Activated B cell treated with CpG ODN at 0.5 μM for 24 hours (primary cell): ENCODE measurements around the gene INPP4A. TPM values are rescaled to one million over a fixed set of nuclear protein-coding genes. Genes with fewer than 3 reads are reported as not detected.
"Not testable (repeated sequence)": the region's sequence is repeated elsewhere in the genome, so short reads cannot be mapped to it uniquely, and the experiment has no call there.

Source experiments
- ATAC-seq: fragments of 200-7000 bp; cut with Tn5 transposase; one replicate; pipeline ENCODE4 v1.10.0; 2021; ENCODE audit warnings: low read depth, mild to moderate bottlenecking, moderate library complexity
- CTCF ChIA-PET: fragments of 350-600 bp; sonication (Branson Sonifier 250); formaldehyde crosslinking; loops from one replicate; lab custom pipeline; 2021; ENCODE audit warnings: antibody characterized with exemption; lab: Charles Lee
- POLR2A ChIA-PET: fragments of 350-600 bp; sonication (Branson Sonifier 250); formaldehyde crosslinking; loops from one replicate; lab custom pipeline; 2021; ENCODE audit warnings: antibody characterized with exemption; lab: Charles Lee
- DNase-seq: peaks from one replicate; pipeline ENCODE4 v3.0.0; 2022
- H3K27ac Mint-ChIP-seq: one replicate; pipeline ENCODE4 v1.8.0; 2020; ENCODE audit warnings: mixed read lengths
- H3K27me3 Mint-ChIP-seq: one replicate; pipeline ENCODE4 v1.8.0; 2021; ENCODE audit warnings: mixed read lengths
- H3K36me3 Mint-ChIP-seq: one replicate; pipeline ENCODE4 v1.8.0; 2021; ENCODE audit warnings: low read depth, mixed read lengths
- H3K4me1 Mint-ChIP-seq: one replicate; pipeline ENCODE4 v1.8.0; 2021; ENCODE audit warnings: mixed read lengths
- H3K4me3 Mint-ChIP-seq: one replicate; pipeline ENCODE4 v1.8.0; 2020; ENCODE audit warnings: mild to moderate bottlenecking, mixed read lengths
- H3K9me3 Mint-ChIP-seq: one replicate; pipeline ENCODE4 v1.8.0; 2020; ENCODE audit warnings: mixed read lengths
- intact Hi-C: fragments of 100-400 bp; cut with micrococcal nuclease; formaldehyde crosslinking; loops from one replicate; pipeline ENCODE4 v1.15.1; 2024
- total RNA-seq: library from RNA; stranded (reverse); gene quantifications from 2 replicates; pipeline ENCODE4 v1.2.3, GENCODE V29; 2022
- TF ChIP-seq, protein P1 (sequence below): fragments of 200-600 bp; IDR thresholded peaks from one replicate; pipeline ENCODE4 v1.8.0; 2022; ENCODE audit warnings: antibody characterized with exemption, mild to moderate bottlenecking

INPP4A gene
- total RNA-seq, 1 donor from 2014 or later: 26.6 TPM

DNA sequence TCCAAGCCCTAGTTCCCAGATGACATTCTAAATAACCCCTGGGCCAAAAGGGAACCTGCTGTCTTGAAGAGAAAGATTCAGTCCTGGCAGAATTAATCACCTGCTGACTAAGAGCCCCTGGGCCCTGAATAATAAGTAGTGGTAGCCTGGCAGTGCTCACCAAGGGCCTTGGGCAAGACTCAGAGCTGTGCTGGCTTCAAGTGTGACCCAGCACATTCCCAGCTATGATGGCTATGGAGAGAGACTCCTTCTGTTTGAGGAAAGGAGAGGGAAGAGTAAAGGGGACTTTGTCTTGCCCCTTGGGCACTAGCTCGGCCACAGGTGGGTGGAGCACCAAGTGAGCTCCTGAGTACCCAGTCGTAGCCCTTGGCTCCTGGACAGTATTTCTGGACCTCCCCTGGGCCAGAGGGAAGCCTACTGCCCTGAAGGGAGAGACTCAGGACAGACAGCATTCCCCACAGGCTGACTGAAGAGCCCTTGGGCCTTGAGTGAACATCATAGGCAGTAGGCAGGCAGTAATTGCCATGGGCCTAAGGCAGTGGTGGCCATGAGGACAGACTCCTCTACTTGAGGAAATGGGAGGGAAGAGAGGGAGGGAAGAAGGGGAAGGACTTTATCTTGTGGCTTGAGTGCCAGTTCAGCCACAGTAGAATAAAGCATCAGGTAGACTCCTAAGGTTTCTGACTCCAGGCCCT is 40.0 kb upstream of the INPP4A start:
- Mint-ChIP-seq H3K27ac (no peak overlapping the region), H3K9me3 (no peaks in the 10 kb centered on the region), H3K36me3 (no peaks in the 10 kb centered on the region), H3K27me3 (peaks cover 14% of the 10 kb centered on the region), H3K4me3 (no peak overlapping the region), H3K4me1 (no peaks in the 10 kb centered on the region)
- DNase-seq (no peak), ATAC-seq (no peak)
- TF ChIP-seq, protein P1, sequence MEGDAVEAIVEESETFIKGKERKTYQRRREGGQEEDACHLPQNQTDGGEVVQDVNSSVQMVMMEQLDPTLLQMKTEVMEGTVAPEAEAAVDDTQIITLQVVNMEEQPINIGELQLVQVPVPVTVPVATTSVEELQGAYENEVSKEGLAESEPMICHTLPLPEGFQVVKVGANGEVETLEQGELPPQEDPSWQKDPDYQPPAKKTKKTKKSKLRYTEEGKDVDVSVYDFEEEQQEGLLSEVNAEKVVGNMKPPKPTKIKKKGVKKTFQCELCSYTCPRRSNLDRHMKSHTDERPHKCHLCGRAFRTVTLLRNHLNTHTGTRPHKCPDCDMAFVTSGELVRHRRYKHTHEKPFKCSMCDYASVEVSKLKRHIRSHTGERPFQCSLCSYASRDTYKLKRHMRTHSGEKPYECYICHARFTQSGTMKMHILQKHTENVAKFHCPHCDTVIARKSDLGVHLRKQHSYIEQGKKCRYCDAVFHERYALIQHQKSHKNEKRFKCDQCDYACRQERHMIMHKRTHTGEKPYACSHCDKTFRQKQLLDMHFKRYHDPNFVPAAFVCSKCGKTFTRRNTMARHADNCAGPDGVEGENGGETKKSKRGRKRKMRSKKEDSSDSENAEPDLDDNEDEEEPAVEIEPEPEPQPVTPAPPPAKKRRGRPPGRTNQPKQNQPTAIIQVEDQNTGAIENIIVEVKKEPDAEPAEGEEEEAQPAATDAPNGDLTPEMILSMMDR: no peak
- CTCF ChIA-PET: no interaction called here
- intact Hi-C loops: no loop called here
- POLR2A ChIA-PET: no interaction called here

DNA sequence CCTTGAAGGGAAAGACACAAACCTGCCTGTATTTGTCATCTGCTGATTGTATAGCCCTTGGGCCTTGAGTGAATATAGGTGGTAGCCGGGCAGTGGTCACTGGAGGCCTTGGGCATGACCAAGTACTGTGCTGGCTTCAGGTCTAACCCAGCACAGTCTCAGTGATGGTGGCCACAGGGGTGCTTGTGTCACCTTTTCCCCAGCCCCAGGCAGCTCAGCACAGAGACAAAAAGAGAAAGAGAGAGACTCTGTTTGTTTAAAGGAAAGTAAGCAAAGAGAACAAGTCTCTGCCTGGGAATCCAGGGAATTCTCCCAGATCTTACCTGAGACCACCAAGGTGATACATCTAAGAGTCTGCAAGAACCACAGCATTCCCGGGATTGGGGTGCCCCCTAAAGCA is 39.4 kb upstream of the INPP4A start:
- no peaks in the 10 kb centered on the region for H3K4me1 Mint-ChIP-seq
- no peak for DNase-seq
- H3K27me3 Mint-ChIP-seq: peaks cover 14% of the 10 kb centered on the region
- TF ChIP-seq, protein P1: no peak
- no peaks in the 10 kb centered on the region for H3K9me3 Mint-ChIP-seq
- H3K36me3 Mint-ChIP-seq: no peaks in the 10 kb centered on the region
- no peak overlapping the region for H3K4me3 Mint-ChIP-seq
- ChIA-PET POLR2A (no interaction called here), CTCF (no interaction called here)
- no peak overlapping the region for H3K27ac Mint-ChIP-seq
- intact Hi-C loops: no loop called here
- ATAC-seq: no peak

DNA sequence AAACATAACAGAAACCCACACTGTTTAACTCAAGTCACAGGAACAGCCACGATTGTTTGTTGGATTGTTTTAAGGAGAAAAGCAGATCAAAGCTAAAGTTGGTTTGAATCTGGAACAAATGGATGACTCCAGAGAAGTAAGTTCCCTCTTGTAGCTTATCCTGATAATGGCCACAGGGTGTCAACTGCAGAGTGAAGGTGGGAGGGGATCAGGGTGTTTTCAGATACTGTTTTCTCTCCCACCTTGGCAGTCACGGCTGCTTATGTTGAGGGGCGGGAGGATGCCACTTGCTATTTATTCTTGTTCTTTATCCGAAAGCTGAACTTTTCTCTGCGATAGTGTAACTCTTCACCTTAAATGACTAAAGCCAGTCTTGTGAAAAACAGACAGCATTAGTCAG is 36.5 kb upstream of the INPP4A start:
- H3K9me3 Mint-ChIP-seq: no peaks in the 10 kb centered on the region
- H3K36me3 Mint-ChIP-seq: no peaks in the 10 kb centered on the region
- H3K4me1 Mint-ChIP-seq: no peaks in the 10 kb centered on the region
- no peak overlapping the region for H3K27ac Mint-ChIP-seq
- H3K4me3 Mint-ChIP-seq: no peak overlapping the region
- DNase-seq: no peak
- no peak for ATAC-seq
- TF ChIP-seq, protein P1: no peak
- ChIA-PET POLR2A (no interaction called here), CTCF (no interaction called here)
- intact Hi-C loops: no loop called here
- H3K27me3 Mint-ChIP-seq: no peaks in the 10 kb centered on the region

DNA sequence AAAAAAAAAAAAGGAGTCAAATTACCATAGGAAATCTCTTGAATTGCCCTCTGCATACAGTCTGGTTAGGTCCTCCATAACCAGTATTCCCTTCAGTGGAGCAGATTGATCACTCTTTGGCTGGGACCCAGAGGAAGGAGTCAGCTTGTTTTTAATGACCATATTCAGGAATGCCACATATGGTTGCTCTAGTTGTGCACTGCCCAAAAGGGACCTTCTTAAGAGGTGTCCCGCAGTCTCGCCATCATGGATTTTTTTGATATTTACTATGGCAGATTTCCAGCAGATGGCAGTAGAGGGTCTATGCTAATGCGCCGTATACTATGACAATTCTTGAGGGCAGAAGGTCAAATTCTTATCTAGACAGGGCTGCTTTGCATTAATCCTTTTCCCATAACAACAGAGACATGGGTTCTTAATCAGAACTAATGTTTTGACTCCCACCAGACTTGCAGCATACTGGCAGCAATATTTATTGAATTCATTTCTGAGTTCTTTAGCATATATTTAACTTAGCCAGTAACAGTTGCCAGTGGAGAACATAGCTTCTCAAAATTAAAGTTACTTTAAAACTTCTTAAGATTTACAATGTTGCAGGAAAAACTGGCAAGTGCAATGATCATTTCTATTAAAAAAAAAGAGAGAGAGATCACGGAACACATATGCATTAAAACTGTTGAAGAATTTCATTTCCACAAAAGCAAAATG is 31.8 kb upstream of the INPP4A start:
- H3K27me3 Mint-ChIP-seq: peaks cover 2% of the 10 kb centered on the region
- no peaks in the 10 kb centered on the region for H3K36me3 Mint-ChIP-seq
- no peak overlapping the region for H3K27ac Mint-ChIP-seq

DNA sequence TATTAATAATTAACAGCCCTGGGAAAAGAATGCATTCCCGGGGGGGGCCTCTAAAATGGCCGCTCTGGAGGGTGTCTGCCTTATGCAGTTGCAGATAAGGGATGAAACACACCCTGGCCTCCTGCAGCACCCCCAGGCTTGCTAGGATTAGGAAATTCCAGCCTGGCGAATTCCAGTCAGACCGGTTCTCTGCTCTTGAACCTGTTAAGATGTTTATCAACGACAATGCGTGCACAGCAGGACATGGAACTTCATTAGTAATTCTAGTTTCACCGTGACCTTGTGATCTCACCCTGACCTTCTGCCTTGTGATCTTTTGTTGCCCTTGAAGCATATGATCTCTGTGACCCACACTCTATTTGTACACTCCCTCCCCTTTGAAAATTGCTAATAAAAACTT is 30.4 kb upstream of the INPP4A start:
- POLR2A ChIA-PET, ATAC-seq, H3K9me3 Mint-ChIP-seq, H3K27me3 Mint-ChIP-seq, H3K4me1 Mint-ChIP-seq, H3K36me3 Mint-ChIP-seq, H3K4me3 Mint-ChIP-seq, DNase-seq, H3K27ac Mint-ChIP-seq: not testable (repeated sequence)
- CTCF ChIA-PET: interaction anchor here (1.3 to 4.2 kb wide), 3 partner anchors 155 to 652 kb away, joined by 3 to 29 read pairs (median 4); no protein-coding TSS in a partner anchor
- intact Hi-C loops: loop anchor here (5.0 kb wide), 1 partner anchor 143 kb away; no protein-coding TSS in a partner anchor

More for the DNA sequence above, 31.8 kb upstream of the INPP4A start:
- H3K4me1 Mint-ChIP-seq: no peaks in the 10 kb centered on the region
- ATAC-seq (peak; percentile 86), DNase-seq (no peak)
- no peaks in the 10 kb centered on the region for H3K9me3 Mint-ChIP-seq
- TF ChIP-seq, protein P1: no peak
- ChIA-PET CTCF (interaction anchor here (0.6 to 4.2 kb wide), 15 partner anchors 8 to 653 kb away, joined by 3 to 29 read pairs (median 5); no protein-coding TSS in a partner anchor), POLR2A (no interaction called here)
- intact Hi-C loops: loop anchor here (1.0 to 5.0 kb wide), 10 partner anchors 32 to 653 kb away; partner anchors contain the start of genes COA5, INPP4A and UNC50
- no peak overlapping the region for H3K4me3 Mint-ChIP-seq

DNA sequence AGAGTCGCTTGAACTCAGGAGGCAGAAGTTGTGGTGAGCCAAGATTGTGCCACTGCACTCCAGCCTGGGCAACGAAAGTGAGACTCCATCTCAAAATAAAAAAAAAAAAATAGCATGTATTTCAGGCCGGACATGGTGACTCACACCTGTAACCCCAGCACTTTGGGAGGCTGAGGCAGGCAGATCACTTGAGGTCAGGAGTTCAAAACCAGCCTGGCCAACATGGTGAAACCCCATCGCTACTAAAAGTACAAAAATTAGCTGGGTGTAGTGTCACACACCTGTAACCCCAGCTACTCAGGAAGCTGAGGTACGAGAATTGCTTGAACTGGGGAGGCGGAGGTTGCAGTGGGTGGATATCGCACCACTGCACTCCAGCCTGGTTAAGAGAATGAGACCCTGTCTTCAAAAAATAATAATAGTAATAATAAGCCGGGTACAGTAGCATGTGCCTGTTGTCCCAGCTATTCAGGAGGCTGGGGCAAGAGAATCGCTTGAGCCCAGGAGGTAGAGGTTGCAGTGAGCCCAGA is 28.9 kb upstream of the INPP4A start:
- H3K27me3 Mint-ChIP-seq, POLR2A ChIA-PET, H3K36me3 Mint-ChIP-seq, H3K9me3 Mint-ChIP-seq, ATAC-seq, H3K4me3 Mint-ChIP-seq, intact Hi-C loops, DNase-seq, H3K4me1 Mint-ChIP-seq, H3K27ac Mint-ChIP-seq: not testable (repeated sequence)
- CTCF ChIA-PET: interaction anchor here (1.3 kb wide), 1 partner anchor 153 kb away, joined by 3 read pairs; no protein-coding TSS in a partner anchor
